Dermis blood vessel endothelial cell (primary cell): Measurements from ENCODE around the gene GNL2. TPM values are rescaled to one million over a fixed set of nuclear protein-coding genes. Genes with fewer than 3 reads are reported as not detected.
"Not testable (repeated sequence)": the region's sequence is repeated elsewhere in the genome, so short reads cannot be mapped to it uniquely, and the experiment has no call there.

ENCODE experiments used
- DNase-seq: peaks from one replicate; pipeline ENCODE4 v3.0.0; 2010
- total RNA-seq: library from RNA; depleted of rRNA; stranded (reverse); fragments of >200 nt; gene quantifications from 2 replicates; pipeline ENCODE4 v1.2.3, GENCODE V29; 2014

Gene GNL2
- total RNA-seq, 1 donor from 2014 or later = 47.3 TPM

- DNase-seq = no peak
These were observed 10.9 kb upstream of the GNL2 start for GRCh38 chr1:37606481-37607263.

GRCh38 chr1:37605806-37606474 is 10.2 kb upstream of the GNL2 start:
- DNase-seq = no peak

- DNase-seq = no peak
These were observed 9.4 kb upstream of the GNL2 start for GRCh38 chr1:37605061-37605650.

GRCh38 chr1:37602750-37603694 is 7.3 kb upstream of the GNL2 start:
- peak; percentile 45 for DNase-seq

- no peak for DNase-seq
These were observed 5.7 kb upstream of the GNL2 start for GRCh38 chr1:37601441-37601840.

- no peak for DNase-seq
These were observed 4.2 kb upstream of the GNL2 start for GRCh38 chr1:37599940-37600339.

GRCh38 chr1:37596182-37596667 is 488 bp upstream of the GNL2 start:
- no peak for DNase-seq

GRCh38 chr1:37593726-37594125 is 2.0 kb downstream of the GNL2 start:
- DNase-seq = no peak

- no peak for DNase-seq
These were observed 6.8 kb downstream of the GNL2 start for GRCh38 chr1:37588939-37589338.

GRCh38 chr1:37584544-37584943 is 11.2 kb downstream of the GNL2 start:
- DNase-seq = not testable (repeated sequence)

- peak; percentile 60 for DNase-seq
These were observed 20.0 kb downstream of the GNL2 start for GRCh38 chr1:37575692-37576091.

GRCh38 chr1:37574834-37575480 is 20.8 kb downstream of the GNL2 start:
- peak; percentile 68 for DNase-seq

GRCh38 chr1:37570528-37571334 is 25.0 kb downstream of the GNL2 start:
- no peak for DNase-seq

- no peak for DNase-seq
These were observed 28.7 kb downstream of the GNL2 start for GRCh38 chr1:37567023-37567422.

- DNase-seq = no peak
These were observed 30.8 kb downstream of the GNL2 start for GRCh38 chr1:37564892-37565291.

GRCh38 chr1:37562984-37563383 is 32.8 kb downstream of the GNL2 start:
- DNase-seq = no peak

- DNase-seq = peak; percentile 54
These were observed 34.3 kb downstream of the GNL2 start for GRCh38 chr1:37561133-37562132.

GRCh38 chr1:37560401-37561132 is 35.2 kb downstream of the GNL2 start:
- DNase-seq = no peak

GRCh38 chr1:37559957-37560379 is 35.8 kb downstream of the GNL2 start:
- not testable (repeated sequence) for DNase-seq
